GM18867 (cell line): ENCODE results near the gene PCP4.

Source experiments
- ATAC-seq: cut with Tn5 transposase; IDR thresholded peaks from one replicate; pipeline ENCODE4 v1.9.1; 2021; ENCODE audit warnings: mild to moderate bottlenecking, moderate library complexity; ENCODE audit not compliant: unreplicated experiment

The PCP4 gene

DNA sequence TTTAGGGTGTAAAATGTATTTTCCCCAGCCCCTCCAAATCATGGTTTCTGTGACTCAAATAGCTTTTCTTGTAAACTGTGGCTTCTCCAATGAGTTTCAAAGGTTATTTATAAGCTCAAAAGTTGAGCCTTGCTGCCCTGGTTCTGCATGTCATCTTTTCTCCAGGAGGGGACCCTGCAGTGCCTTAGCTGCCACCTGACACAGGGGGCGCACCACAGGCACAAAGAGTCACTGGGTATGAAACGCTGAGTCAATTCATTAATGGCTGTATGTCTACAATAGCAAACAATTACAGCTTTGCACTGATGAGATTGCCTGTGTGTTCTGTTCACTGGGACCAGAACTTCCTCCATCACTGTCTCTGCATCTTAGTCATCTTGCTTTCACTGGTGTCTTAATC, 100.8 kb downstream of the PCP4 start:
- ATAC-seq = no peak

GRCh38 chr21:39969691-39970364, 102.6 kb downstream of the PCP4 start:
- ATAC-seq = no peak

GRCh38 chr21:39971956-39972355, 104.7 kb downstream of the PCP4 start:
- no peak for ATAC-seq

DNA sequence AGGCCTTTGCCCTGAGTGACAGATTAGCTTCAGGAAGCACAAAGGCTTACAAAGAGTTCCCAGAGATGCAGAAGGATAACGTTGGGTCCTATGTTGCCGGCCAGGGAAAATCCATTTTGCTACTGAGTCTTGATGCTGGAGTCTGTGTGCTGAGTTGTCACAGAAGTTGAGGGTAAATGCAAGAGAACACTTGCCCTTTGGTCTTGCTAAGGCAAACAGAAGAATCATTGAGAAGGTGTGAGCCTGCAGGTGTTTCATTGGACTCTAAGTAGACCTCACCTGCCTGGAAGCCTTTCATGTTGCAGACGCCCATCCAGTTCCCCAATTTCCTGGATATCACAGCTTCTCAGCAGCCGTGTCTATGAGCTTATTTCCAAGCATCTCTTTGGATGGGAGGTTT, 105.2 kb downstream of the PCP4 start:
- no peak for ATAC-seq

GRCh38 chr21:39972976-39973770, 105.9 kb downstream of the PCP4 start:
- ATAC-seq = no peak

DNA sequence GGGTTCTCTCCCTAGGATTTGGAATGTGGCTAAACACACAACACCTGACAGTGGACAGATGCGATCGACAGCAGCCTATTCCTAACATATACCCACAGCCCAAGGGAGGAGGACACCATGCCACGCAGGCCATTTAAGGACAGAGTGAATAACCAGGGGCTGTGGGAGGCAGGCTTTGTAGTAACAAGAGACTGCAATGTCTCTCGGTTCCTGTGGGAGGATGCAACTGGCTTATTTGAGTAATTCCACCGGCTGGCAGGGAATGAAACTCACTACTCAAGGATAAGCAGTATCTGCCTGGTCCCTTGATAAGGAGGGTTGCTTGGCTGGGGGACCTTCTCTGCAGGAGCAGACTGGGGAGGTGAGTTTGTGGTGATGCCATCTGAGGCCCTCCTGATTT, 109.6 kb downstream of the PCP4 start:
- no peak for ATAC-seq
